HG03108 (cell line): Measurements from ENCODE around the gene CPPED1.

Source experiments
- ATAC-seq: cut with Tn5 transposase; IDR thresholded peaks from one replicate; pipeline ENCODE4 v1.9.1; 2021; ENCODE audit warnings: moderate library complexity; ENCODE audit not compliant: unreplicated experiment

Gene CPPED1

DNA sequence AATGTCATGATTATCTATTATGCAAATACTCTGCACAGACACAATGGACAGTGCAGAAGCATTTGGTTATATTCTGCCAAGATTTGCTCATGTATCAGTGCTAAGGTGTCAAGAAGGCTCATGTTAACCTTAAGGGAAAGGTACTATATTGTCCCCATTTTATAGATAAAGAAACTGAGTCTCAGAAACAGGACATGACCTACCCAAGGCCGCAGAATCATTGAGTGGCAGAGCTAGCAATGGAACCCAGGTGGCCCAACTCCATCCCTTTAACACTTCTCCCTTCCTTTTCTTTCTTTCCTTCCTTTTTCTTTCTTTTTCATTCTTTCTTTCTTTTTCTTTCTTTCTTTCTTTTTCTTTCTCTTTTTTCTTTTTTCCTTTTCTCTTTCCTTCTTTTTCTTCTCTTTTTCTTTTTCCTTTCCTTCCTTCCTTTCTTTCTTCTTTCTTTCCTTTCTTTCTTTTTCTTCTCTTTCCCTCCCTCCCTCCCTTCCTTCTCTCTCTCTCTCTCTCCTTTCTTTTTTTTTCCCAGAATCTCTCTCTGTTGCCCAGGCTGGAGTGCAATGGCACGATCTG, 149.8 kb downstream of the CPPED1 start:
- ATAC-seq, result no peak

DNA sequence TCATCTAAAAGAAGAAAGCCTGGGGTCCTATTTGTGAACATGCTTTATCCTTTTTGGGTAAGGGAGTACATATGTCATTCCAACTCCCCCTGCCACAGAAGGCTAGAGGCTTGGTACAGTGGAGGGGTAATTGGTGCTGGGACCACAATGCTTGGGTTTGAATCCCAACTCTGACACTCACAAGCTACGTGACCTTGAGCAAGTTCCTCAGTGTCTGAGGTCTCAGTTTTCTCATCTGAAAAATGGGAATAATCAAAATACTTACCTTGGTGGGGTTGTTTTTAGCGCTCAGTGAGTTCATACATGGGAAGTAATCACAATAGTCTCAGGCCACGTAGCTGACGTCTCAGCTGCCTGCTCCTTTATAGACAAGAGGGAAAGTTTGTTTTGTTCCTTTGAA, 150.8 kb downstream of the CPPED1 start:
- no peak for ATAC-seq

DNA sequence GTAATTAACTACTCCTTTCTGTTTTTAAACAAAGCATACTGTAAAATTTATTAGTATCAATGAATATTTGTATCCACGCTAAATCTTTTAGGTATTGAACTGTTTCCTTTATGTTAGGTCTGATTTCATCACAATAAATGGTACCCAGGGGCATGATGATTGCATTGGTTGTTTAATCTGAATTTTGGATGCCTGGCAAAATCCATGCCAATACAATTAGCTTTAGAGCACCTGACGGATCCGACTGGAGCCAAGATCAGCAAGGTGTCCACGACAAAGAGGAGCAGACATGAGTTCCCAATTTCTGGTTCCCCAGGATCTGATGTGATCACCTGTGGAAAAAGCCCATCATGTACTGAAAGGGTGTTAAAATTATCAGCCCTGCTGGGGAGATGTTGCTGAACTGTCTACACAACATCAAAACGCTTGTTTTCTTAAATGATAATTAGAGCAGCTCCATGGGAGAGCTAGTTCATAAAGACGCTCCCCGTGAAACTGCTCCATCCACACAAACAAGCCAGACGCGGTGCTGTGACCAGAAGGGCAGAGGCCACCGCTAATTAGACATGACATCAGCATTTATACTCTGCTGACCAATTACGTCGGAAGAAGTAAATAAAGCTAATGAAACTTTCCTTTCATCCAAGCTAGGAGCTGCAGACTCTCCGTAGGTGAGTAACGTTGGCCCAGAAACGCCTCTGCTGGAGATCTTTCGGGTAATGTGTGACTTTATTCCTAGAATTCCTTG, 151.7 kb downstream of the CPPED1 start:
- no peak for ATAC-seq

DNA sequence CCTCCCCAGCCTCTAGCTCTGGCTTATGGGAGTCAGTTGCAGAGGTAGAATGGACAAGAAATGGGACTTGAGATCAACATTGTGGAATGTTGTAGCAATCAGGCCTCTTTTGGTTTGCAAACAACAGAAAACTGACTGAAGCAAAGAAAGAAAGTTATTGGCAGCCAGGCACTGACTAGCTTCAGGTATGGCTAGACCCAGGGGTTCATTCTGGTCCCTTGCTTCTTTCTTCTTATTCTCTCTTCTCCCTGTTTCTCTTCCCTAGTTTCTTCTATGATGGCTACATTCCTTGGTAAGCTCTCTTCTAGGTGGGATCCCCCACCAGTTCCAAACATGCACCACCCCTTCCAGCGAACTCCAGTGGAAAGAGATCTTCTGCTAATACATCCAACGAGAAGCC, 154.3 kb downstream of the CPPED1 start:
- no peak for ATAC-seq

DNA sequence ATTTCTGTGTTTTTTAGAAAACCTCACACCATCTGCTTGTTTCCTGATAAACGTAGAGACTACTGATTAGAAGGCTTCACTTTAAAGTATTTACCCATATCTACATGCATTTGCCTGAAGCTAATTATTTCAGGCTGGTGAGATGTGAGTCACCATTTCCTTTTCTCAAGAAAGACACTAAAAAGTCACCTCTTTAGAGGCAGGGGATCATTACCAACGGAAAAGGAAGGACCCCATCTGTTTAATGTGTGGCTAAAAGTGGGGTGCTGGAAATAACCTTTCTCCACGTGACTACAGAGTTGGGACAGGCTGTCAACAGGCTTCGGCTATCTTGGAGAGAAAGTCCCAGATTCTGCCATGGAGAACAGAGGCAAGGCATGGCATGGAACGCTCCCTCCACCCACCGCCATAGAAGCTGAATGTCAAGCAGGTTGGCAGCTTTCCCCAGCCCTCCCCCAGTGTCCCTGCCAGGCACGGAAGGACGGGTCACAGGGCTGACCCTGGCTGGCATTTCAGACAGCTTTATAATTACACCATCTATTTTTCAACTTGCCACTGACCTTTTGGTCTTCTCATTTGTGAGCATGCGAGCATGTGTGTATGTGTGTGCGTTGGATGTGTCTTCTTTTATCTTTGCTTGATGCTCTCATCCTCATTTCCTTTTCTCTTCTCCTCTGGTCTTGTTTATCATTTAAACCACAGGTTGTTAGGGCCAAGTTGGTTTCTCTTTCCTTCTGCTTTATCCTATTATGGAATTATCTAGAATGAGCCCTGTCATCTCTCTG, 157.0 kb downstream of the CPPED1 start:
- ATAC-seq, result no peak

DNA sequence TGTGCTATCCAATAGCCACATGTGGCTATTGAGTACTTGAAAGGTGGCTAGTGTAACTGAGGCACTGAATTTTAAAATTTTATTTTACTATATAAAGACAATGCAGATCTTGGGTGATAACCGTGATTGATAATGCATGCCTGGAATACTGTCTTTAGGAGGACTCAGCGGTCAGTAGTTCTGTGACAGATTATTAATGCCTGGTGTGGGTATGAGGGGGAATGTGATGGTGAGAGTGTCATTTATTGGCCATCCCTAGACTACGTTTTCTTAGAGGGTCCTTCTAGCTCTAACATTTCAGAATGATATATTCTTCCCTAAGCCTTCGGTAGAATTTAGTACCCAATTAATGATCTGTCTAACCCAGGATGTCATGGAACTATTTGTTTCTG, 157.6 kb downstream of the CPPED1 start:
- ATAC-seq, result no peak

DNA sequence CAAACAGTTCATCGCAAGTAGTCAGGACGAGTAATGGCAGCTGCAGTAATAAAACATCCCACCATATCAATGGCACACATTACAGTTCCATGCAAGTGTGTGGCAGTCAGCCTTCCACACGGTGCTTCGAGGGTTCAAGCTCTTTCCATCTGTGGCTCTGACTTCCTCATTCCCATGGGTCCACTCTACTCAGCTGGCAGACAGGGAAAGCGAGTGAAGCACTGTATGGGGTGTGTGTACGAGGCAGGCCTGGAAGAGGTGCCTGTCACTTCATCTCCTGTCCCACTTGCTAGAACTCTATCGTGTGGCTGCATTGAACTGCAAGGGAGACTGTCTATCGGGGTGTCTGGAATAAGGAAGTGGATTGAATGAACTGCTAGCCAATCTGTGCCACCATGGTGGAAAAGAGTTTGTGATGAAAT, 160.6 kb downstream of the CPPED1 start:
- ATAC-seq, result no peak

DNA sequence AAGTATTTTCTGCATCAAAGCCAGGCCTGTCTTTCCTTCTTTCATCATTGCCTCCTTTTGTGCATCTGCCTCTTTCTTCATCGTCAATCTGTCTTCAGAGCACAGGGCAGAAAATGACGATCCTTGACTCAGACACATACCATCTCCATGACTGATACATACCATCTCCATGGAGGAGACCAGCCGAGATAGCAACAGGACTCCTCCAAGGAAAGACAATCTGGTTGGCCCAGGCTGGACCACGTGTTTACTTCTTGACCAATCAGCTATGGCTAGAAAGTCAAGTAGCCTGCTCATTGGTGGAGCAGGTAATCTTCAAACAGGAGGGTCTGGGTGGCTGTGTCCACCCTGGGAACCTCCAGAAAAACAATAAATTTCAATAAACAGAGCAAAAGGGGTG, 164.6 kb downstream of the CPPED1 start:
- ATAC-seq, result no peak

DNA sequence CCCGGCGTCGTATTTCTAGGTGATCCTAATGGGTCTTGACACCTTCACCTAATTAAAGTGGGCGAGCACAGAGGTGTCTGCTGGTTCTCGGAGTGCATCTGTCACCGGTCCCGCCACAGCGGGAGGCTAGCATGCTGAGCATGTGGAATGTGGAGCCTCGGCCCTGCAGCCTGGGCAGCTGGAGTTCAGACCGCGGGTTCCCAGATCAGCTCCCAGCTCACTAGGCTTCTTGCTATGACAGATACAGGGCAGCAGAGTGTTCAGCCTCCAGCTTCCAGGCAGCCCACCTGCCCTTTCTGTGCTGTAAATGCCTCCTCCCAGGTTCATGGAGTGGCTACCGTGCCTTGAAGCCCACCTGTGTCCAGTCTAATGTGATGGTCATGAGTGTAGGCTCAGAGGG, 166.7 kb downstream of the CPPED1 start:
- no peak for ATAC-seq

DNA sequence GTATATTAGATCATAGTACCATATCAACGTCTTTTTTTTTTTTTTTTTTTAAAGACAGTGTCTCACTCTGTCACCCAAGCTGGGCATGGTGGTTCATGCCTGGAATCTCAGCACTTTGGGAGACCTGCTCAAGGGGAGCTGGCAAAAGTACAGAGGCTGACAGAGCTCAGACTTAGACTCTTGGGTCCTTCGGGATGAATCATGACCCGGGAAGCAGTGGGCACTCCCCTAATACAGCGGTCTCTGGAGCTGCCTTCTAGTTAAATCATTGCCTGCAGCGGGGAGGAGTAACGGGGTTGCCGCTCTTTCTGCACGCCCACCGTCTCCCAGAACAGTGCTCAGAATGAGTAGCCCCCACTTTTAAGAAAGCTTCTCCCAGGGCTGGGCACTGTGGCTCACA, 174.4 kb downstream of the CPPED1 start:
- no peak for ATAC-seq

DNA sequence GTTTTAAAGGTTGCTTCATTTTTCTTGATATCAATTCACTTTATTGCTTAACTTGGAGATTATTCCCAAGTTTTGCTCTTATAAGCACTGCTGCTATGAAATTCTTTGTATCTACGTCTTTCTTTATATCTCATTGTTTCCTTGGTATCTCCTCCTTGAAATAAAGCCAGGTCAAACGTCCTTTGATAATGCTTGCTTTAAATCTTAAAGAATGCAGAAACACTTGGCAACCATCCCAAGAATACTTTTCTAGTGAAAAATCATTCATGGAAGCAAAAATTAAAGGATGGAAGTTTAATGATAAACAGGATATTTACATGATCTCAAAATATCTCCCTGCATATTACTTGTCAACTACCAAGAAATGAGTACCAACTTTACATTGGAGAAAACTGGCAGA, 175.2 kb downstream of the CPPED1 start:
- no peak for ATAC-seq

DNA sequence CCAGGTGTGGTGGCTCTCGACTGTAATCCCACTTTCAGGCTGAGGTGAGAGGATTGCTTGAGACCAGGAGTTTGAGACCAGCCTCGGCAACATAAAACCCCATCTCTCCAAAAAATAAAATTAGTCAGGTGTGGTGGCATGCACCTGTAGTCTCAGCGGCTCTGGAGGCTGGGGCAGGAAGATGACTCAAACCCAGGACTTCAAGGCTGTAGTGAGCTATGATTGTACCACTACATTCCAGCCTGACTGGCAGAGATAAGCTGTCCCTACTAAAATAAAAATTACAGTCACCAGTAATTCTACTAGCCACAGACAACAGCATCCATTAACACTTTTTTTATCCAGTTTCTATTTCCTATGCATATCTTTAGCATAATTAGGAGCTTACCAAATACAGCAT, 176.3 kb downstream of the CPPED1 start:
- ATAC-seq, result no peak

DNA sequence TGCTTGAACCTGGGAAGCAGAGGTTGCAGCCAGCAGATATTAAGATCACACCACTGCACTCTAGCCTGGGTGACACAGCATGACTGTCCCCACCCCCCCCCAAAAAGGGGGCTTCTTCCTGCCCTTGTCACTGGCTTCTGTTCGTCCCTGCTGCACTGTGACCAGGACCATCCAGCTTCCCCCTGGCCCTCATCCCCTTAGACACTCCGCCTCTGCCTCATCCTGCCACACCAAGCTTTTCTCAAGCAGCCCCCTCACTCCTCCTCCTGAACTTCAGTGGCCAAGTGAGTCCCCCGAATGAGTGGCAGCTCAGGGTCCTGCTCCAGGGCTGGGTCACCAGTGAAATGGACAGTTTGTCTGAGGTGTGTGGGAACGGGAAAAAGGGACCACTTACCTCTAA, 177.3 kb downstream of the CPPED1 start:
- no peak for ATAC-seq

DNA sequence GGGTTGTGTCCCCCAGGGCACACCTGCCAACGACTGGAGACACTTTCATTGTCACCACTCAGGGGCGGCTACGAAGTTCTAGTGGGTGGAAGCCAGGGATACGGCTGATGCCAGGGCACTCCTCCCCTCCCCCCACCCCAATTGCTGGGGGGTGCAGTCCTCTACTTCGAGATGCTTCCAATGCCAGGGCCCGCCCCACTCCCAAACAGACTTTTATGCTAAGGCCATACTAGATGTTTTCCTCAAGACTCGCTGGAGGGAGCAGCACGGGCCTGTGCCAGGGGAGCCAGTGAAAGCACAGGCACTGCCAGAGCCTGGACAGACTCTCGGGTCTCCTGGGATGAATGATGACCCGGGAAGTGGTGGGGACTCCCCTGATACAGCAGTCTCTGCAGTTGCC, 178.0 kb downstream of the CPPED1 start:
- ATAC-seq, result no peak

DNA sequence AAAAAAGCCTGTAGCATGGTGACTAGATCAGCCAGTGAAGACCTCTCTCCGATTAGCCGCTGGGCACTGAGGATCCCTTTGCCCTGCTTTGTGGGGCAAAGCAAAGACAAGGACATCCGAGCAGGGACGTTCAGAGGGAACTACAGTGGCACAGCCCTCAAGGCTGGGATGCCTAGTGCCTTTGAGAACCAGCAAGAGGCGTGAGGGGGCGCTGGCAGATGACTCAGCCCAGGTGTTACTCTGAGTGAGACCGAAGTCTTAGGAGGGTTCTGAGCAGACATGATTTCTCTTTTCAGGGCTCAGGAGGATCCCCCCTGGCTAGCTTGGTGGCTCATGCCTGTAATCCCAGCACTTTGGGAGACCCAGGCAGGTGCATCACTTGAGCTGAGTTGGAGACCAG, 178.6 kb downstream of the CPPED1 start:
- ATAC-seq, result no peak

DNA sequence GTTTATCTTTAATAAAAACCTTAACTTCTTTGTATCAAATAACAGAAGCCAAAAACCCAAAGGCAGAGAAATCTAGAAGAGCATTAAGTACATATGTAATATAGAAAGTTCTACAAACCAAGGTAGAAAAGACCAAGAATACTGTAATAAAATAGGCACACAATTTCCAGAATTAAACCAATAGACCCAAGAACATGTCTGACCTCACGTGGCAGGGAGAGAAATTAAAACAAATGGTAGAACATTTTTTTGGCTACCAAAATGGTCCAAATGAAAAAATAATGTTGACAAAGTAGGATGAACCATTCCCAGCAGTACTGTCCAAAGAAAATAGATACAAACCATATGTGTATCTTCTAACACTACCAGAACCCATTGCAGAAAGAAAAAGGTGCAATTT, 183.5 kb downstream of the CPPED1 start:
- no peak for ATAC-seq

DNA sequence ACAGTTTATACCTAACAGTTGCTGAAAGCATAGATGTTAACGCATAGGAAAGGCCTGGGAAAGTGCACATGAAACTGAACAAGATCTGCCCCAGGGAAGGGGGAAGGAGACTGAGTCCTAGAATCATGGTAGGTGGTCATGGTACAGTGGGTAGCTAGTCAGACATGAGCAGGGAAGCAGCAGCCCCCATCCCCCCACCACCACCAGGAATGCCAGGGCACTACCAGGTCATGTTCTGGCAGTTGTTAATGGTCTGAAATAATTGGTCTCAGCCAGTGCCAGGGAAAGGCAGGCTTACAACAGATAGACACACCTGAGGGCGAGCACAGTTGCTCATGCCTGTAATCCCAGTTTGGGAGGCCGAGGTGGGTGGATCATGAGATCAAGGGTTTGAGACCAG, 185.2 kb downstream of the CPPED1 start:
- ATAC-seq, result no peak

DNA sequence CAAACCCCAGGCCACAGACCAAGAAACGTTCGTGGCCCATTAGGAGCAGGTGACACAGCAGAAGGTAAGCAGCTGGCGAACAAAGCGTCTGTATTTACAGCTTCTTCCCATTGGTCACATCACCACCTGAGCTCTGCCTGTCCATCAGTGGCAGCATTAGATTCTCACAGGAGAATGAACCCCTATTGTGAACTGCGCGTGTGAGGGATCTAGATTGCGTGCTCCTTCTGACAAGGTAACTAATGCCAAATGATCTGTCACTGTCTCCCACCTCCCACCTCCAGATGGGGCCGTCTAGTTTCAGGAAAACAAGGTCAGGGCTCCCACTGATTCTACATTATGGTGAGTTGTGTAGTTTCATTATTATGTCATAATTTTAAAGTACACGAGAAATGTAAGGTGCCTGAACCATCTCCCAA, 186.3 kb downstream of the CPPED1 start:
- no peak for ATAC-seq

DNA sequence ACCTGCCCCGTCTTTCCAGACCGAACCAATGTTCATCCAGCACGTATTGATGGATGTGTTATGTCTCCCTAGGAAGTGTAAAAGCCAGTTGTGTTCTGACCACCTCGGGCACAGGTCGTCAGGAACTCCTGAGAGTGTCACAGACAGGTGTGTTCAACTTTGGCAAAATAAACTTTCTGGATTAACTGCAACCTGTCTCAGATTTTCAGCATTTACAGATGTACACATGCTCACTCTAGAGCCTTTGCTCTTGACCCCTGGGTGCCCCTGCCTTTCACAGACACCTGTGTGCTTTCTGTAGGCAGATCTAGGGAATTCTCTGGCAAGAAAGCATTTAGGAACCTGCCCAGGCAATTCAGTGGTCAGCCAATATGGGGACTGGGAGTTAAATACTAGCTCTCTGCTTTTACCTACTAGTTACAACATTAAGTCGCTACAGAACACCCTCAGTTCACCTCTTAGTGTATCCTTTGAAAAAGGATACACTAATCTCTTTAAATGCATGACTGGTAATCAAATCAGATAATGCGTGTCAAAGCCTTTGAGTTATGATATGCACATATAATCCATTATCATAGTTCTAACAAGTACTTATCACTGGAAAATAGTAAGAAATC, 188.9 kb downstream of the CPPED1 start:
- ATAC-seq, result no peak

DNA sequence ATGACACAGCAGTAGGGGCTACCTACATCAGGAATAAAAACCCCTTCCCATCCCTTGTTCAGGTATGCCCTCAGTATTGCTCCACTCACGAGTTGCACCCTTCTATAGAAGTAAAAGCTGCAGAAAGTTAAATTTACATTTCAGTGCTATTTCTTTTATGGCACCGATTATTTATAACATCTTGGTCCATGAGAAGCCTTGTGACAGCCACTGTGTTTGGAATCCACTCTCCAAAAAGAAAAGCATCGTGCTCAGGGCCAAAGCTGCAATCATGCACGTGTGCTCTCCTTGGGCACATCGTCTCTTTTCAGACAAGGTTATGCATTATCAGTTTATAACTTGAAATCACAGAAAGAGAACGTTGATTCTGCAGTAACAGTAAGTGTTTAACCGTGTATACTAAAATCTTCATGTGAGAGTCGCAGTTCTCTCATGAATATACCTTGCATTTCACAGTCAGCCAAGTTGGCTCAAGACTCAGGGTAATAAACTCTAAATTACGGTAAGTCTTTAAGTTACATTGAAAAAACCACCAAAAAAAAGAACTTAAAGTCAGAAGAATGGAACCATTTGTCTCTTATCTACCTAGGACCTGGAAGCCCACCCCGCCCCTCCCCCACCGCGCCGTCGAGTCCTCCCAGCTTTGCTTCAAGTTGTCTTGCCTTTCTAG, 189.6 kb downstream of the CPPED1 start:
- ATAC-seq, result no peak
